Activated T-cell treated with anti-CD3 and anti-CD28 coated beads for 4 hours (primary cell): Measurements from ENCODE around the gene CNTROB.

ENCODE experiments used
- DNase-seq: peaks from one replicate; pipeline ENCODE4 v3.0.0-alpha.2; 2020

The CNTROB gene, protein sequence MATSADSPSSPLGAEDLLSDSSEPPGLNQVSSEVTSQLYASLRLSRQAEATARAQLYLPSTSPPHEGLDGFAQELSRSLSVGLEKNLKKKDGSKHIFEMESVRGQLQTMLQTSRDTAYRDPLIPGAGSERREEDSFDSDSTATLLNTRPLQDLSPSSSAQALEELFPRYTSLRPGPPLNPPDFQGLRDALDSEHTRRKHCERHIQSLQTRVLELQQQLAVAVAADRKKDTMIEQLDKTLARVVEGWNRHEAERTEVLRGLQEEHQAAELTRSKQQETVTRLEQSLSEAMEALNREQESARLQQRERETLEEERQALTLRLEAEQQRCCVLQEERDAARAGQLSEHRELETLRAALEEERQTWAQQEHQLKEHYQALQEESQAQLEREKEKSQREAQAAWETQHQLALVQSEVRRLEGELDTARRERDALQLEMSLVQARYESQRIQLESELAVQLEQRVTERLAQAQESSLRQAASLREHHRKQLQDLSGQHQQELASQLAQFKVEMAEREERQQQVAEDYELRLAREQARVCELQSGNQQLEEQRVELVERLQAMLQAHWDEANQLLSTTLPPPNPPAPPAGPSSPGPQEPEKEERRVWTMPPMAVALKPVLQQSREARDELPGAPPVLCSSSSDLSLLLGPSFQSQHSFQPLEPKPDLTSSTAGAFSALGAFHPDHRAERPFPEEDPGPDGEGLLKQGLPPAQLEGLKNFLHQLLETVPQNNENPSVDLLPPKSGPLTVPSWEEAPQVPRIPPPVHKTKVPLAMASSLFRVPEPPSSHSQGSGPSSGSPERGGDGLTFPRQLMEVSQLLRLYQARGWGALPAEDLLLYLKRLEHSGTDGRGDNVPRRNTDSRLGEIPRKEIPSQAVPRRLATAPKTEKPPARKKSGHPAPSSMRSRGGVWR

DNA sequence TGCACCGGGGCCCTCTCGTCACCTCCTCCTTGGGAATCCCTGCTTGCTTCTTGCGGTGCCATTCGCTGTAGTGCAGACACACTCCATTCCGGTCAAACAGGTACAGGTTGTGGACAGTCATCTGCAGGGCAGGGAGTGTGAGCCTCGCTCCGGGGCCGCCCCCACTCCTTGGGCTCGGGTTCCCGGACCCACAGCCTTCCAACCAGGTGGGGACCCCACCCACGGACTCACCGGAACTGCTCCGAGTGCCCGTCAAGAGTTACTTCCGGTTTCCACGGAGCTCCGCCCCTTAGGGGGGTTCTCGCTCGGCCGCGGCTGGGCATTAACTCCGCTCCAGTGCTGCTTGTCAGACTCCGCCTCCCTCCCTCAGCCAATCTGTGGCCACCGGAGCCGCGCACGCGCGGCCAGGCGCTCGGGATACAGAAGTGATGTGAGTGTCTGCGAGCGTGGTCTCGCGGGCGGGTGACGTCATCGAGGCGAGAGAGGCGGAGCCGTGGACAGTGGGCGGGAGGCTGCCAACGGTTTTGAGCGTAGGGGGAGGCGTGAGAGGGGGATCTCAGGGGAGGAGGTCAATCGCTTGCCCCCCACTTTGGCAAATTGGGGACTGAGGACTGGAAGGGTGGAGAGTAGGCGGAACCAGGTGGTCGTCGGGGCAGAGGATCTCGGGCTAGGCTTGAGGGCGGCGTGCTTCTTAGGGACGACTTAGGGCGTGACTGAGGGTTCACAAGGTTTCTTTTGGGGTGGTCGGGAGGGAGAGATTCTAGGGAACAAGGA lies at the start of gene CNTROB, which contains the start of gene TRAPPC1:
TSS of gene CNTROB (plus strand) at position 498 of the 774 bp plus-strand sequence. CDS start 874 bp downstream, outside the sequence.
TSS of gene TRAPPC1 (minus strand) at position 238 of the 774 bp plus-strand sequence. CDS start at position 121, 117 bp downstream.
- DNase-seq = peak; percentile 98

- no peak for DNase-seq
Measured at GRCh38 chr17:7882629-7883028, 49.4 kb upstream of the CNTROB start.

- DNase-seq = peak; percentile 15
Measured at GRCh38 chr17:7883781-7884386, 48.1 kb upstream of the CNTROB start.

DNA sequence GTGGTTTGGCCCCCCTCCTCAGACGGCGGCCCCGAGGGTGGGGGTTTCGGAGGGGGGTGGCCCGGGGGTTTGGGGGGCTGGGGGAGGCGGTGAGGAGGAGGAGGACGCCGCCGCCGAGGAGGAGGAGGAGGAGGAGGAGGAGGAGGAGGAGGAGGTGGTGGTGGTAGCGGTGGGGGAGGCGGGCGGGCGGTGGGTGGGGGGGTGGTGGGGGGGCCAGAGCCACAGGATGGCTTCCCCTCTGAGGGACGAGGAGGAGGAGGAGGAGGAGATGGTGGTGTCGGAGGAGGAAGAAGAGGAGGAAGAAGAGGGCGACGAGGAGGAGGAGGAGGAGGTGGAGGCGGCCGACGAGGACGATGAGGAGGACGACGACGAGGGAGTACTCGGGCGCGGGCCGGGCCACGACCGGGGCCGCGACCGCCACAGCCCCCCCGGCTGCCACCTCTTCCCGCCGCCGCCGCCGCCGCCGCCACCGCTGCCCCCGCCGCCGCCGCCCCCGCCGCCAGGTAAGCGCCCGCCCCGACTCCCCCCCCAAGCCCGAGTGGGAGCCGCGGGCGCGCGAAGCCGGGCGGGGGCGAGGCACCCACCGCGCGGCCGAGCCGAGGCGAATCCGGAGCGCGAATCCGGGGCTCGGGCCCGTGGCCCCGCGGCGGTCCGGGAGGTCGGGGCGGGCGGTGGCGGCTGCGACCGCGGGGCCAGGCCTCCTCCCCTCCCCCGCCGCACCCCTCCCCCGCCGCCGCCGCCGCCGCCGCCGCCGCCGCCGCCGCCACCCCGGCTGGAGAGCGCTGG lies 47.2 kb upstream of the CNTROB start:
- DNase-seq = peak; percentile 53

DNA sequence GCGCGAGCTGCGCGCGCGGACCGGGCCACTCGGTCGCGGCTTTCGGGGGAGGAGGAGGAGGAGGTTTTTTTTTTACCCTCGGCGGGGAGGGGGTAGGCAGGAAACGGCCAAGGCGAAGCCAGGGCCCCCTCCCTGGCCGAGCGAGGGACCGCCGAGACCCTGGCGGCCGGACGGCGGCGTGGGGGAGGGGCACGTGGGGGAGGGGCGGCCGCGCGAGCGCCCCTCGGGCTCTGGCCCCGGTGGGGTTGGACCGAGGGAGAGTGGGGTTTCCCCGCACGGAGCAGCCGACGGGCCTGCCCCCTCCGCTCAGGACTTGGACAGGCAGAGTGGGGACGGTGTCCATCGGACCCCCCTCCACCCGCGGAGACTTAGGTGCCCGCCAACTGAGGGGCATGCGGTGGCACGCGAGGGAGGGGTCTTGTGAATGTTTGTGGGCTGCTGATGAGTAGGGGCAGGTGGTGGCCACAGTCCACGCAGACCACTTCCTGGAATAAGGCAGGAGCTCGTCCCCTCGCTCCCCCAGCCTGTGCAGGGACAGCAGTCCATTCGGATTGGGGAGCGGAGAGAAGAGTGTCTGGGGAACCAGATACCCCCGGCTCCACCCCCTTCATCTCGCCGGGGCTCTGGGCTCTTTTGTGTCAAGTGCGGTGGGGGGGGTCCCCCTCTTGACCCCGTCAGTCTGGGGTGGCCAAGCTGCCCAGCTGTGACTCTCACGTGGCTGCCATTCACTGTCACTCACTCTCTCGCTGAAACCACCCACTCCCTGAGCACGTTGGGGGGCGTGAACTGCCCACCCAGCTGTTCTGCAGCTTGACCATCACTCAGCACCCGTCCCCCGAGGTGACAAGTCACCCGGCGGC lies 46.4 kb upstream of the CNTROB start:
- DNase-seq = peak; percentile 17

DNA sequence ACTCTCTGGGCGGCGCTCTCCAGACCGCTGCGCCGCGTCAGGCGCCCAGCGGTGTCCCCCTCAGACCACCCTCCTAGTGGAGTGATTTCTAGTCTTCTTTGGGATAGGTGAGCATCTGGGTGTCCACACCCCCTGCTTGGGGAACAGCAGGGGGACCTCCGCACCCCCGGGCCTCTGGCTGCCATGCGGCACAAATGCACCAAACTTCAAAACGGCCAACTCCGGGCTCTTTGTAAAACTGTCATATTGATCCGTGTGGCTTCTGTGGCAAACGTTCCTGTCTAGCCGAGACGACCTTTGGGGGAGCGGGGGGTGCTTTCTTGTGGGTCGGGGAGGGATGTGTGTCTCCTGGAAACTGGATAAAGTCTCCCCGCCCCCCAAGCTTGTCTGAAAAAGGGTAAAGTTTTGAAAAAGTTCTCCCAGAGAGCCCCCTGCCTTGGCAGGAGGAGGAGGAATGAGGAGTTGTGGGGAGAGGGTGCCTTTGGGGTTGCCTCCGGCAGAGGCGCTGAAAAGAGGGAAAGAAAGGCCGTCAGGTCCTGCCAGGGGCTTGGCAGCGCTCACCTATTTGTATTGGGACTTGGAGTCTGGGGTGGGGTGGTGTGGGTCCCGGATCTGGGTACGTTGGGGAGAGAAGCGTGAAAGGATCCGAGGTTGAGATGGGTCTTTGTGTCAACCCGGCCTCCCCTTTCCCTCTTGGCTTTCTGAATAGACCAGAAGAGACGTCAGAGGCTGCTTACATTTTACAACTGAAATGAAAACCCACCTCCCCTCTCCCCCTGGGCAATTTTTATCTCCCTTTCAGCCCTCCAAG lies 45.6 kb upstream of the CNTROB start:
- peak; percentile 29 for DNase-seq

GRCh38 chr17:7887038-7887481 lies 44.9 kb upstream of the CNTROB start:
- DNase-seq = no peak

DNA sequence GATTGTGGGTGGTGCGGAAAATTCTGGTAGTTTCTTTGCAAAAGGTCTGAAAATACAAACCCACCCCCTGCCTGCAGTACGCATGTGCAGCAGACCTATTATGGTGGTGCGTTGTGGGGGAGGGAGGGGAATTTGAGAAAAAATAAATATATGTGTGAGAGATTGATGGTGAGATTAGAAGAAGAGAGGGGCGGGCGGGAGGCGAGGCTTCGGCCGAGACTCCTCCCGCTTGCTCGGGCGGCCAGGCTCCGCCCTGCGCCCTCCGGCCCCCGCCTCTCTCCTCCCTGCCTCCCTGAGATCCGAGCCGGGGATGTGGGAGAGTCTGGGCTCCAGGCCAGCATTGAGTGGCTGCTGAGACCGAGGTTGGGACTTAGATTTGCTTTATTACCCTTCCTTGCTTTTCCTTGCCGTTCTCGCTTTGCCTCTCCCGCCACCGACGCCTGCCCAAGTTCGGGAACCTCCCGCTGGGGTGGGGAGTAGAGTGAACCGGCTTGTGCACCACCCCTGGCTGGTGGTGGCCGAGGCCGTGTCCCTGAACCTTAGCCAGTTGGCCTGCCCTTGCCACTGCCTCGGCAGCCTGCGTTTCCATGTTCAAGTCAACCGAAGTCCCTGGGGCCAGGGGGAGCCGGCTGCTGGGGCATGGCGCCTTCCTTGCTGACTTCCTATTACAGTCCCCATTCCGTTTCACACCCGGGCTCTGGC lies 44.4 kb upstream of the CNTROB start:
- DNase-seq = peak; percentile 90

DNA sequence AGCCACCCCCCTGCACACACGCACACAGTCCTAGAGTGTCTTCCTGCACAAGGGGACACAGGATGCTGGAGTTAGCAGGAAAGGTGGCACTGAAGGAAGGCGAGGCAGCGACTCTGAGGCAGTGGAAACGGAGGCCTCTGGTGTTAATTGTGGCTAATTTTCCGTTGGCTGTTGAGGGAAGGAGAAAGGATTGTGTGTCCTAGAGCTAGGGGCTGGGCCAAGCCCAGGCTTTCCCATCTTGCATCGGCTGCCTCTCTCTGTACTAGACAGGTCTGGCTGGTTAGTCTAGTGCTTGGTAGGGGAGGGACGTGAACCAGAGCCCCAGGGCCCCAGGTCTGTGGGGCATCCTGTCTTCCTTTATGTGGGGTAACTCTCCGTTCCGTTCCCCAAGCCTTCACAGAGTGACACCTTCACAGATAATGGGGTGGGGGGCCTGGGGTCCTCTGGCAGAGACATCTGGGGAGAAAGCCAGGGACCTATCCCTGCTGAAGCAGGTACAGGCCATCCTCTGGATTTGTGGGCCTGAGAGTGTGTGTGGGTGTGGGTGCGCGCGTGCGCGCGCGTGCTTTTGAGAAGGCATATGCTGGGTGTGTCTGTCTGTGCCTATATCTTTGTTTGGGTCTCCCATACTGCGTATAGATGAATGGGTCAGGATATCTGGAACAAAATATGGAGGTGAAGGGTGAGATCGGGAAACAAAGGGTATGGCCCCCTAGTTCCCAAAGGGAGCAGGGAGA lies 43.7 kb upstream of the CNTROB start, which contains the start of gene CHD3:
TSS of gene CHD3 (plus strand) at position 606 of the 737 bp plus-strand sequence. CDS start 212 bp downstream, outside the sequence.
- DNase-seq = peak; percentile 30

DNA sequence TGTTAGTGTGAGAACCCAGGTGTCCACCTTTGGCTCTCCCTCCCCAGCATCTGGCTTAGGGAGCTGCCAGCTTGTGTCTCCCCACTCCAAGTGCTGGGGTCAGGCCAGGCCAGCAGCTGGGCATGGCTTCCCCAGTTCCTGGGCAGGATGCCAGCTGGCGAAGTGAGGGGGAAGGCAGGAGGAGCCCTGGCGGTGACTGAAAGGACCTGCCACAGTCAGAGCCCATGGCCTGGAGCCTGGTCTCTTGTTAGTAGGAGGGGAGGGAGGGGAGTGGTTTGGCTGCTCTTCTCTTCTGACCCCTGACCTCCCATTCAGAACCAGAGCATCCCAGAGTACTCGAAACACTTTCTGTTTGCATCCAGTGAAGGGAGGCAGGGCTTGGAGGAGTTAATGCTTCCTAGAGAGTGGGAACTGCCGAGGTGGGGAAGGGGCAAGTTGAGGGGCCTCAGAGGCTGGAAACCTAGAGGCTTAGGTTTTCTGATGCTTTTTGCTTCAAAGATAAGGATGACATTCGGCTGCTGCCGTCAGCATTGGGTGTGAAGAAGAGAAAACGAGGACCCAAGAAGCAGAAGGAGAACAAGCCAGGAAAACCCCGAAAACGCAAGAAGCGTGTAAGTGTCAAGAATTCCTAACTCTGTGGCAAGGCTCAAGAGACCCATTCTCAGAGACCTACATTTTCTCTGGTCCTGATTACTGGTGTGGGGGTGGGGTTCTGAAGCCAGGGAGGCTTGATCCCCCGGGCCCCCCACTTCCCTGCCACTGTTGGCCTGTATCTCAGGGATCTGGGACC lies 42.6 kb upstream of the CNTROB start:
- no peak for DNase-seq

- DNase-seq = no peak
Measured at GRCh38 chr17:7893187-7893880, 38.7 kb upstream of the CNTROB start.

DNA sequence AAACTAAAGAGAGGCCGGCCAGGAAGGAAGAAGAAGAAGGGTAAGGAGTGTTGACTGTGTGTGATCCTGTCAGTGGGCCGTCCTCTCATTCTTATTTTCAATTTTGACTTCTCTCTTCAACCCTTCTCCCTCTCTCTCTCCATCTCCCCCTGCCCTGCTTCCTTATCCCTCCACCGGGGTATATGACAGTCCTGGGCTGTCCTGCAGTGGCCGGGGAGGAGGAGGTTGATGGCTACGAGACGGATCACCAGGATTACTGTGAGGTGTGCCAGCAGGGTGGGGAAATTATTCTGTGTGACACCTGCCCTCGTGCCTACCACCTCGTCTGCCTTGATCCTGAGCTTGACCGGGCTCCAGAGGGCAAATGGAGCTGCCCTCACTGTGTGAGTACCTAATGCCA lies 37.8 kb upstream of the CNTROB start:
- no peak for DNase-seq

DNA sequence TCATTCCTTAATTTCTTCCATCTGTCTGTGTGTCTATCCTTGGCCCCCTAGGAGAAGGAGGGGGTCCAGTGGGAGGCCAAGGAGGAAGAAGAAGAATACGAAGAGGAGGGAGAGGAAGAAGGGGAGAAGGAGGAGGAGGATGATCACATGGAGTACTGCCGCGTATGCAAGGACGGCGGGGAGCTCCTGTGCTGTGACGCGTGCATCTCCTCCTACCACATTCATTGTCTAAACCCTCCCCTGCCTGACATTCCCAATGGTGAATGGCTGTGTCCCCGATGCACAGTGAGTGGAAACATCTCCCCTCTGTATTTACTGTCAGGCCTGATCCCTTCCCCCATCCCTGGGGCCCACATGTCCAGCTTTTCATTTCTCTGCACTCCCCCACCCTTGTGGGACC lies 37.1 kb upstream of the CNTROB start:
- DNase-seq = no peak

GRCh38 chr17:7897090-7897489 lies 34.9 kb upstream of the CNTROB start:
- DNase-seq = no peak

GRCh38 chr17:7897773-7898172 lies 34.2 kb upstream of the CNTROB start:
- no peak for DNase-seq
